ENCODE data around the gene SYCE3.
A peak's percentile ranks its signal among the peaks of the same experiment; 100 is the strongest.

Gene SYCE3

GRCh38 chr22:50526108-50526833, 36.4 kb downstream of the SYCE3 start:
- Histone ChIP-seq H3K9ac (ENCODE audit: low read depth, low read length) (peak overlapping the region; percentile 91), H3K4me2 (ENCODE audit: low read length) (peak overlapping the region; percentile 93), H3K4me3 (ENCODE audit: low read length) (peak overlapping the region; percentile 83), H3K4me1 (ENCODE audit: control insufficient read depth, insufficient read depth, low read length) (peaks cover 48% of the 10 kb centered on the region), H3K27me3 (ENCODE audit: control insufficient read depth, insufficient read depth, low read length) (peaks cover 18% of the 10 kb centered on the region), H3K9me3 (replicated peaks; ENCODE audit: low read length) (no peaks in the 10 kb centered on the region), H3K36me3 (ENCODE audit: insufficient read depth, low read length) (peaks cover 29% of the 10 kb centered on the region)

GRCh38 chr22:50525858-50526107, 36.9 kb downstream of the SYCE3 start:
- peak overlapping the region; percentile 93 for H3K4me2 ChIP-seq (ENCODE audit: low read length)
- peak overlapping the region; percentile 91 for H3K9ac ChIP-seq (ENCODE audit: low read depth, low read length)
- no peaks in the 10 kb centered on the region for H3K9me3 ChIP-seq (replicated peaks; ENCODE audit: low read length)
- H3K4me1 ChIP-seq (ENCODE audit: control insufficient read depth, insufficient read depth, low read length) = peaks cover 43% of the 10 kb centered on the region
- peak overlapping the region; percentile 83 for H3K4me3 ChIP-seq (ENCODE audit: low read length)
- H3K27me3 ChIP-seq (ENCODE audit: control insufficient read depth, insufficient read depth, low read length) = peaks cover 13% of the 10 kb centered on the region
- peaks cover 32% of the 10 kb centered on the region for H3K36me3 ChIP-seq (ENCODE audit: insufficient read depth, low read length)

GRCh38 chr22:50525104-50525857, 37.4 kb downstream of the SYCE3 start, which contains the start of gene SCO2:
Gene SCO2 (minus strand): TSS chr22:50525598. CDS start chr22:50524411, 1,187 bp downstream.
- Histone ChIP-seq H3K9ac (ENCODE audit: low read depth, low read length) (peak within 1 kb of the TSS; percentile 91), H3K36me3 (ENCODE audit: insufficient read depth, low read length) (peaks cover 33% of the 10 kb centered on the region), H3K4me3 (ENCODE audit: low read length) (peak within 1 kb of the TSS; percentile 83), H3K4me1 (ENCODE audit: control insufficient read depth, insufficient read depth, low read length) (peaks cover 38% of the 10 kb centered on the region), H3K9me3 (replicated peaks; ENCODE audit: low read length) (no peaks in the 10 kb centered on the region), H3K27me3 (ENCODE audit: control insufficient read depth, insufficient read depth, low read length) (peaks cover 8% of the 10 kb centered on the region), H3K4me2 (ENCODE audit: low read length) (peak within 1 kb of the TSS; percentile 93)

- peaks cover 2% of the 10 kb centered on the region for H3K27me3 ChIP-seq (ENCODE audit: control insufficient read depth, insufficient read depth, low read length)
- H3K36me3 ChIP-seq (ENCODE audit: insufficient read depth, low read length) = peaks cover 33% of the 10 kb centered on the region
- H3K4me3 ChIP-seq (ENCODE audit: low read length) = peak overlapping the region; percentile 83
- H3K9me3 ChIP-seq (replicated peaks; ENCODE audit: low read length) = no peaks in the 10 kb centered on the region
- peak overlapping the region; percentile 93 for H3K4me2 ChIP-seq (ENCODE audit: low read length)
- H3K4me1 ChIP-seq (ENCODE audit: control insufficient read depth, insufficient read depth, low read length) = peaks cover 32% of the 10 kb centered on the region
- H3K9ac ChIP-seq (ENCODE audit: low read depth, low read length) = peak overlapping the region; percentile 91
These were observed 38.0 kb downstream of the SYCE3 start for GRCh38 chr22:50524676-50525103.

GRCh38 chr22:50523806-50524675, 38.7 kb downstream of the SYCE3 start:
- peak overlapping the region; percentile 83 for H3K4me3 ChIP-seq (ENCODE audit: low read length)
- H3K4me1 ChIP-seq (ENCODE audit: control insufficient read depth, insufficient read depth, low read length) = peaks cover 26% of the 10 kb centered on the region
- H3K9ac ChIP-seq (ENCODE audit: low read depth, low read length) = peak overlapping the region; percentile 91
- H3K4me2 ChIP-seq (ENCODE audit: low read length) = peak overlapping the region; percentile 93
- H3K27me3 ChIP-seq (ENCODE audit: control insufficient read depth, insufficient read depth, low read length) = no peaks in the 10 kb centered on the region
- peaks cover 38% of the 10 kb centered on the region for H3K36me3 ChIP-seq (ENCODE audit: insufficient read depth, low read length)
- H3K9me3 ChIP-seq (replicated peaks; ENCODE audit: low read length) = no peaks in the 10 kb centered on the region

GRCh38 chr22:50523458-50523805, 39.3 kb downstream of the SYCE3 start:
- no peak overlapping the region for H3K4me3 ChIP-seq (ENCODE audit: low read length)
- no peaks in the 10 kb centered on the region for H3K9me3 ChIP-seq (replicated peaks; ENCODE audit: low read length)
- H3K36me3 ChIP-seq (ENCODE audit: insufficient read depth, low read length) = peaks cover 42% of the 10 kb centered on the region
- H3K27me3 ChIP-seq (ENCODE audit: control insufficient read depth, insufficient read depth, low read length) = no peaks in the 10 kb centered on the region
- peak overlapping the region; percentile 93 for H3K4me2 ChIP-seq (ENCODE audit: low read length)
- no peak overlapping the region for H3K9ac ChIP-seq (ENCODE audit: low read depth, low read length)
- peaks cover 26% of the 10 kb centered on the region for H3K4me1 ChIP-seq (ENCODE audit: control insufficient read depth, insufficient read depth, low read length)

- peaks cover 26% of the 10 kb centered on the region for H3K4me1 ChIP-seq (ENCODE audit: control insufficient read depth, insufficient read depth, low read length)
- H3K9me3 ChIP-seq (replicated peaks; ENCODE audit: low read length) = no peaks in the 10 kb centered on the region
- H3K4me3 ChIP-seq (ENCODE audit: low read length) = no peak overlapping the region
- no peak overlapping the region for H3K9ac ChIP-seq (ENCODE audit: low read depth, low read length)
- H3K4me2 ChIP-seq (ENCODE audit: low read length) = no peak overlapping the region
- H3K27me3 ChIP-seq (ENCODE audit: control insufficient read depth, insufficient read depth, low read length) = no peaks in the 10 kb centered on the region
- peaks cover 47% of the 10 kb centered on the region for H3K36me3 ChIP-seq (ENCODE audit: insufficient read depth, low read length)
These were observed 39.8 kb downstream of the SYCE3 start for GRCh38 chr22:50522806-50523438.

GRCh38 chr22:50522208-50522805, 40.4 kb downstream of the SYCE3 start:
- no peak overlapping the region for H3K4me2 ChIP-seq (ENCODE audit: low read length)
- H3K9me3 ChIP-seq (replicated peaks; ENCODE audit: low read length) = no peaks in the 10 kb centered on the region
- no peaks in the 10 kb centered on the region for H3K27me3 ChIP-seq (ENCODE audit: control insufficient read depth, insufficient read depth, low read length)
- H3K4me1 ChIP-seq (ENCODE audit: control insufficient read depth, insufficient read depth, low read length) = peaks cover 23% of the 10 kb centered on the region
- no peak overlapping the region for H3K9ac ChIP-seq (ENCODE audit: low read depth, low read length)
- H3K4me3 ChIP-seq (ENCODE audit: low read length) = no peak overlapping the region
- H3K36me3 ChIP-seq (ENCODE audit: insufficient read depth, low read length) = peaks cover 53% of the 10 kb centered on the region

GRCh38 chr22:50521710-50522109, 41.0 kb downstream of the SYCE3 start:
- Histone ChIP-seq H3K27me3 (ENCODE audit: control insufficient read depth, insufficient read depth, low read length) (no peaks in the 10 kb centered on the region), H3K4me2 (ENCODE audit: low read length) (no peak overlapping the region), H3K4me3 (ENCODE audit: low read length) (no peak overlapping the region), H3K9me3 (replicated peaks; ENCODE audit: low read length) (no peaks in the 10 kb centered on the region), H3K9ac (ENCODE audit: low read depth, low read length) (no peak overlapping the region), H3K4me1 (ENCODE audit: control insufficient read depth, insufficient read depth, low read length) (peaks cover 17% of the 10 kb centered on the region), H3K36me3 (ENCODE audit: insufficient read depth, low read length) (peaks cover 59% of the 10 kb centered on the region)

- Histone ChIP-seq H3K4me3 (ENCODE audit: low read length) (no peak overlapping the region), H3K4me2 (ENCODE audit: low read length) (no peak overlapping the region), H3K9me3 (replicated peaks; ENCODE audit: low read length) (no peaks in the 10 kb centered on the region), H3K4me1 (ENCODE audit: control insufficient read depth, insufficient read depth, low read length) (peaks cover 15% of the 10 kb centered on the region), H3K36me3 (ENCODE audit: insufficient read depth, low read length) (peaks cover 63% of the 10 kb centered on the region), H3K27me3 (ENCODE audit: control insufficient read depth, insufficient read depth, low read length) (no peaks in the 10 kb centered on the region), H3K9ac (ENCODE audit: low read depth, low read length) (no peak overlapping the region)
These were observed 41.8 kb downstream of the SYCE3 start for GRCh38 chr22:50520826-50521453.

Measured in skeletal muscle satellite cell (primary cell).